K562 (cell line): ENCODE results near the gene GALNT12. TPM values are rescaled to one million over a fixed set of nuclear protein-coding genes. Genes with fewer than 3 reads are reported as not detected.
A peak's percentile ranks its signal among the peaks of the same experiment; 100 is the strongest.

ENCODE experiments used
- ARID2 ChIP-seq: fragments of 450-650 bp; IDR thresholded peaks from 2 replicates; pipeline ENCODE4 v1.6.1; 2017; ENCODE audit warnings: antibody characterized with exemption, mild to moderate bottlenecking
- ARID3A ChIP-seq: IDR thresholded peaks from 2 replicates; pipeline ENCODE4 v1.6.1; 2012; ENCODE audit warnings: low read depth, low read length, improper control_type of control experiment, borderline replicate concordance
- BHLHE40 ChIP-seq: IDR thresholded peaks from 2 replicates; pipeline ENCODE4 v1.6.1; 2011; ENCODE audit warnings: low read length, improper control_type of control experiment
- MAZ ChIP-seq, 2 experiments: fragments of 450-650 bp in 1 of 2; sonication (generic) in 1 of 2; formaldehyde crosslinking; IDR thresholded peaks in 1 of 2; conservative IDR thresholded peaks in 1 of 2; 2 replicates each; pipeline versions ENCODE4 v1.4.0 to v1.5.0; 2020; ENCODE audit warnings: mild to moderate bottlenecking in 1 of 2, missing genetic modification reagents in 1 of 2
- OTX1 ChIP-seq: fragments of 450-650 bp; formaldehyde crosslinking; IDR thresholded peaks from 2 replicates; pipeline ENCODE4 v1.4.0; 2022; ENCODE audit warnings: mild to moderate bottlenecking
- RAD21 ChIP-seq, 2 experiments: fragments of 250-450 bp in 1 of 2; fragments of 450-650 bp in 1 of 2; sonication (Bioruptor Pico) in 1 of 2; formaldehyde crosslinking in 1 of 2; IDR thresholded peaks in 1 of 2; conservative IDR thresholded peaks in 1 of 2; 2 replicates each; pipeline versions ENCODE4 v1.4.0 to v1.8.0; 2020 to 2022; ENCODE audit warnings: mild to moderate bottlenecking in 2 of 2, moderate library complexity in 1 of 2
- polyA plus RNA-seq, 8 experiments: library from polyadenylated mRNA; depleted of rRNA in 4 of 8; stranded (reverse) in 5 of 8; unstranded in 3 of 8; fragments of >200 nt; fragmentation: Nextera tagmentation in 2 of 8; fragmentation: Illumina TruSeq in 1 of 8; extraction: Ambion mirVana in 2 of 8; extraction: Trizol in 1 of 8; gene quantifications; 2 replicates each; pipeline versions ENCODE4 v1.2.1 to v1.2.3, GENCODE V29; 2011 to 2014; ENCODE audit warnings: inconsistent platforms in 1 of 8, missing spikeins in 1 of 8
- total RNA-seq, 7 experiments: library from RNA; depleted of rRNA in 6 of 7; stranded (reverse); fragments of >200 nt in 6 of 7; fragmentation: Illumina TruSeq in 2 of 7; extraction: Trizol in 2 of 7; gene quantifications; 2 replicates each; pipeline versions ENCODE4 v1.2.1 to v1.2.3, GENCODE V29; 2011 to 2021; ENCODE audit warnings: low replicate concordance in 1 of 7
- TF ChIP-seq, protein P1 (sequence below): fragments of 450-650 bp; IDR thresholded peaks from one replicate; pipeline ENCODE4 v1.6.1; 2018; ENCODE audit warnings: mild to moderate bottlenecking, moderate library complexity; ENCODE audit not compliant: partially characterized antibody
- TF ChIP-seq, protein P2 (sequence below): fragments of 250-450 bp; sonication (Bioruptor Pico); IDR thresholded peaks from 2 replicates; pipeline ENCODE4 v1.5.0; 2021; ENCODE audit warnings: mild to moderate bottlenecking, borderline replicate concordance
- TF ChIP-seq, protein P3 (sequence below), 3 experiments: IDR thresholded peaks in 2 of 3; conservative IDR thresholded peaks in 1 of 3; 2 replicates each; pipeline ENCODE4 v1.5.1; 2011 to 2012; ENCODE audit warnings: low read length in 3 of 3, mild to moderate bottlenecking in 3 of 3, control low read depth in 2 of 3, improper control_type of control experiment in 1 of 3, inconsistent platforms in 1 of 3, low read depth in 1 of 3, mixed read lengths in 1 of 3, moderate library complexity in 1 of 3; ENCODE audit not compliant: insufficient read depth in 2 of 3

The GALNT12 gene
- total and polyA plus RNA-seq, 9 of the 15 experiments (the other 6 are each of a cell fraction or from before 2014, with no cell fraction given): 29.7 to 82.9 (median 44.2) TPM

GRCh38 chr9:98806394-98807035 is 955 bp upstream of the GALNT12 start (continued):
- TF ChIP-seq BHLHE40 (peak; percentile 12; the same call in 1 of the 2 replicates), MAZ (CRISPR knock-in tag; conservative IDR thresholded peaks at IDR 0.05 in 1 of 2, IDR thresholded peaks at IDR 0.05 in 1 of 2) (0 out of 4 replicates have a peak, but pooled peaks of 1 of the 2 experiments have one; percentile 26), OTX1 (no peak), RAD21 (CRISPR knock-in tag; conservative IDR thresholded peaks at IDR 0.05 in 1 of 2, IDR thresholded peaks at IDR 0.05 in 1 of 2) (peak in 1 of 2 experiments; percentile 52; a peak in 3 of 4 replicates), ARID2 (no peak), ARID3A (0 out of 2 replicates have a peak, but pooled peaks have one; percentile 39)
- TF ChIP-seq, protein P1, sequence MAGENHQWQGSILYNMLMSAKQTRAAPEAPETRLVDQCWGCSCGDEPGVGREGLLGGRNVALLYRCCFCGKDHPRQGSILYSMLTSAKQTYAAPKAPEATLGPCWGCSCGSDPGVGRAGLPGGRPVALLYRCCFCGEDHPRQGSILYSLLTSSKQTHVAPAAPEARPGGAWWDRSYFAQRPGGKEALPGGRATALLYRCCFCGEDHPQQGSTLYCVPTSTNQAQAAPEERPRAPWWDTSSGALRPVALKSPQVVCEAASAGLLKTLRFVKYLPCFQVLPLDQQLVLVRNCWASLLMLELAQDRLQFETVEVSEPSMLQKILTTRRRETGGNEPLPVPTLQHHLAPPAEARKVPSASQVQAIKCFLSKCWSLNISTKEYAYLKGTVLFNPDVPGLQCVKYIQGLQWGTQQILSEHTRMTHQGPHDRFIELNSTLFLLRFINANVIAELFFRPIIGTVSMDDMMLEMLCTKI: no peak
- TF ChIP-seq, protein P2, sequence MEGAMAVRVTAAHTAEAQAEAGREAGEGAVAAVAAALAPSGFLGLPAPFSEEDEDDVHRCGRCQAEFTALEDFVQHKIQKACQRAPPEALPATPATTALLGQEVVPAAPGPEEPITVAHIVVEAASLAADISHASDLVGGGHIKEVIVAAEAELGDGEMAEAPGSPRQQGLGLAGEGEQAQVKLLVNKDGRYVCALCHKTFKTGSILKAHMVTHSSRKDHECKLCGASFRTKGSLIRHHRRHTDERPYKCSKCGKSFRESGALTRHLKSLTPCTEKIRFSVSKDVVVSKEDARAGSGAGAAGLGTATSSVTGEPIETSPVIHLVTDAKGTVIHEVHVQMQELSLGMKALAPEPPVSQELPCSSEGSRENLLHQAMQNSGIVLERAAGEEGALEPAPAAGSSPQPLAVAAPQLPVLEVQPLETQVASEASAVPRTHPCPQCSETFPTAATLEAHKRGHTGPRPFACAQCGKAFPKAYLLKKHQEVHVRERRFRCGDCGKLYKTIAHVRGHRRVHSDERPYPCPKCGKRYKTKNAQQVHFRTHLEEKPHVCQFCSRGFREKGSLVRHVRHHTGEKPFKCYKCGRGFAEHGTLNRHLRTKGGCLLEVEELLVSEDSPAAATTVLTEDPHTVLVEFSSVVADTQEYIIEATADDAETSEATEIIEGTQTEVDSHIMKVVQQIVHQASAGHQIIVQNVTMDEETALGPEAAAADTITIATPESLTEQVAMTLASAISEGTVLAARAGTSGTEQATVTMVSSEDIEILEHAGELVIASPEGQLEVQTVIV (CRISPR knock-in tag): no peak
- TF ChIP-seq, protein P3, sequence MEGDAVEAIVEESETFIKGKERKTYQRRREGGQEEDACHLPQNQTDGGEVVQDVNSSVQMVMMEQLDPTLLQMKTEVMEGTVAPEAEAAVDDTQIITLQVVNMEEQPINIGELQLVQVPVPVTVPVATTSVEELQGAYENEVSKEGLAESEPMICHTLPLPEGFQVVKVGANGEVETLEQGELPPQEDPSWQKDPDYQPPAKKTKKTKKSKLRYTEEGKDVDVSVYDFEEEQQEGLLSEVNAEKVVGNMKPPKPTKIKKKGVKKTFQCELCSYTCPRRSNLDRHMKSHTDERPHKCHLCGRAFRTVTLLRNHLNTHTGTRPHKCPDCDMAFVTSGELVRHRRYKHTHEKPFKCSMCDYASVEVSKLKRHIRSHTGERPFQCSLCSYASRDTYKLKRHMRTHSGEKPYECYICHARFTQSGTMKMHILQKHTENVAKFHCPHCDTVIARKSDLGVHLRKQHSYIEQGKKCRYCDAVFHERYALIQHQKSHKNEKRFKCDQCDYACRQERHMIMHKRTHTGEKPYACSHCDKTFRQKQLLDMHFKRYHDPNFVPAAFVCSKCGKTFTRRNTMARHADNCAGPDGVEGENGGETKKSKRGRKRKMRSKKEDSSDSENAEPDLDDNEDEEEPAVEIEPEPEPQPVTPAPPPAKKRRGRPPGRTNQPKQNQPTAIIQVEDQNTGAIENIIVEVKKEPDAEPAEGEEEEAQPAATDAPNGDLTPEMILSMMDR (IDR thresholded peaks at IDR 0.05 in 2 of 3, conservative IDR thresholded peaks at IDR 0.05 in 1 of 3; ENCODE audit: insufficient read depth in 2 of 3, low read depth in 1 of 3, low read length in 3 of 3): peak in 1 of 3 experiments; percentile 53; a peak in 3 of 6 replicates
